Stimulated activated CD4-positive, alpha-beta T cell treated with anti-CD3 and anti-CD28 coated beads, Interleukin-4, amount 100 ng/mL, for 48 hours (primary cell): Measurements from ENCODE around the gene SHISA4.
A peak's percentile ranks its signal among the peaks of the same experiment; 100 is the strongest.

Experiments
- DNase-seq, 2 donors: peaks; one replicate each; pipeline ENCODE4 v3.0.0-alpha.2; 2020; ENCODE audit warnings: low read depth in 2 of 2

The SHISA4 gene

GRCh38 chr1:201881617-201882016 is 7.1 kb upstream of the SHISA4 start:
- DNase-seq, result no peak

DNA sequence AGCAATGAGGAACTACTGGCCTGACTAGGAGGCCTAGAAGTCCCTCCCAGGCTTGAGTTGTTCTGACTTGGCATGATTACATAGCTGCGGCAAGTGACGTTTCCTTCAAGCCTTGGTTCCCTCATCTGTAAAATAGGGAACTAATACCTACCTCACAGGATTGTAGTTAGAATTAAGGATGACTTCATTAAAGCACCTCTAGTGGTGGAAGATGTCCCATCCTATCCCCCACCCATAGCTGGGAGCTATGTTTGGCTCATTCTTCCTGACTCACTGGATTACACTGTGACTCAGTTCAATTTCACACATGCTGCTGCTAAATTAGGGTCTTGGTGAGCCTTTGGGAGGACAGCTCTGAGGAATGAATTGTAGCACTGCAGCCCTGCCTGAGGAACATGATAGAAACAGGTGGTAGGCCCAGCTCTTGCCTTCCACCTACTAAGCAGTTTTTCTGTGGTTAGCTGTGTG is 6.0 kb upstream of the SHISA4 start:
- no peak for DNase-seq

- no peak for DNase-seq
These were observed 5.4 kb upstream of the SHISA4 start for GRCh38 chr1:201883266-201883665.

GRCh38 chr1:201883786-201884185 is 4.9 kb upstream of the SHISA4 start:
- no peak for DNase-seq

DNA sequence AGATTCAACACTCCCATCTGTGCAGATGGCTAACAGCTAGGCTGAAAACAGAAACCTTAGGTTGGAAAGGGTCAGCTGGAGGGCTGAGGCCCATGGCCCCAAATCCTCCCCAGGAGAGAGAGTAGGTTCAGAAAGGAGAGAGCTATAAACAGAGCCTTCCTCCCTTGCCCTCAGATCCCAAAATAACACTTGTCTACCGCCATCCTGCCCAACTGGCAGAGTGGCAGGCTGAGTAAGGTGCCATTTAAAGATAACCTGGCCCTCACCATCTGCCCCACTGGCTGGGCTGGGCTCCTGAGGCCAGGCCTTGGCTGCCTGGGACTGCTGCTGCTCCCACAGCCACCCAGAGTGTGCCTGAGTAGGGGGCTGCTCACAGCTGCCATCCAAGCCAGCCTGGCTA is 4.3 kb upstream of the SHISA4 start:
- no peak for DNase-seq

GRCh38 chr1:201885531-201886075 is 3.1 kb upstream of the SHISA4 start:
- DNase-seq, result no peak

DNA sequence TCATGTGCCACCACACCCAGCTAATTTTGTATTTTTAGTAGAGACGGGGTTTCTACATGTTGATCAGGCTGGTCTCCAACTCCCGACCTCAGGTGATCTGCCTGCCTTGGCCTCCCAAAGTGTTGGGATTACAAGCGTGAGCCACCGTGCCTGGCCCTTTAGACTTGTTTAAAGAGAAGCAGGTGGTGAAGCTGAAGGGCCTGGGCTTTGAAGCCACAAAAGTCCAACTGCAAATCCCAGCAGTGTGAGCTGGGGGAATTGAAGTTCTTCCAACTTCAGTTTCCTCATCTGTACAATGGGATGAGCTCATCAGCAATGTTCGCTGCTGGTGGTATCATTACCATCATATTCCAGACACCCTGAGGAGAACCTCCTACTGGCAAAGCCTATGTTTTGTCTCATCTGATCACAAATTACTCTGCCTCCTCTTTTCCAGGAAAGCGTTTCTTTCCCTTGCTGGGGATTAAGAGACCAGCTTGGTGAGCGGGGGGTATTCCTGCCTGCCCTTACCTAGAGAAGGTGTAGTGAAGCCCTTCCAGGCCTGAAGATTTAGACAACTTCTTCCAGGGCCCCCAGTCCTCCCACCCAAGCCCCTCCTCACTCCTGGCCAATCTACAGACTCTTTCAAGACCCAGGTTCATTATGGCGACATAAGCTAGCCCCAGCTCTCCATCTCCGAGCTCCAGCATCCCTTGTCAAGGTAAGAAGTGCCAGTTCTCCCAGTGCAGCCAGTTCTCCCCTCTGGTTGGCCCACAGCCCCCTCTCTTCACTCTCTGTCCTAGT is 2.4 kb upstream of the SHISA4 start:
- no peak for DNase-seq

- no peak for DNase-seq
These were observed 1.4 kb upstream of the SHISA4 start for GRCh38 chr1:201887116-201887866.

- no peak for DNase-seq
These were observed 631 bp downstream of the SHISA4 start for GRCh38 chr1:201889090-201889968.

DNA sequence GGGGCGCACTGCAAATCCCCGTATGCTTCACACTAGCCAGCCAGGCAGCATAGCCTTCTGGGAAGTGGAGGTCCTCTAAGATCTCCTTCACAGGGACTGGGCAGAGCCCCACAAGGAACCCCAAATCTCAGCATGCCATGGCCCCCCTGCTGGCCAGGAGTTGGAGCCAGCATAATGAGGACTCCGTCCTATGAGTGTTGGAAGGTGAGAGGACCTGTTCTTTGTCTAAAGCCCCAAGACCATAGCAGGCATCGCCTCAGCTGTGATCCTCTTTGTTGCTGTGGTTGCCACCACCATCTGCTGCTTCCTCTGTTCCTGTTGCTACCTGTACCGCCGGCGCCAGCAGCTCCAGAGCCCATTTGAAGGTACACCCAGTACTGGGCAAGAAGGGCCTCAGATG is 1.5 kb downstream of the SHISA4 start:
- no peak for DNase-seq

- DNase-seq, result no peak
These were observed 2.2 kb downstream of the SHISA4 start for GRCh38 chr1:201890806-201891450.

DNA sequence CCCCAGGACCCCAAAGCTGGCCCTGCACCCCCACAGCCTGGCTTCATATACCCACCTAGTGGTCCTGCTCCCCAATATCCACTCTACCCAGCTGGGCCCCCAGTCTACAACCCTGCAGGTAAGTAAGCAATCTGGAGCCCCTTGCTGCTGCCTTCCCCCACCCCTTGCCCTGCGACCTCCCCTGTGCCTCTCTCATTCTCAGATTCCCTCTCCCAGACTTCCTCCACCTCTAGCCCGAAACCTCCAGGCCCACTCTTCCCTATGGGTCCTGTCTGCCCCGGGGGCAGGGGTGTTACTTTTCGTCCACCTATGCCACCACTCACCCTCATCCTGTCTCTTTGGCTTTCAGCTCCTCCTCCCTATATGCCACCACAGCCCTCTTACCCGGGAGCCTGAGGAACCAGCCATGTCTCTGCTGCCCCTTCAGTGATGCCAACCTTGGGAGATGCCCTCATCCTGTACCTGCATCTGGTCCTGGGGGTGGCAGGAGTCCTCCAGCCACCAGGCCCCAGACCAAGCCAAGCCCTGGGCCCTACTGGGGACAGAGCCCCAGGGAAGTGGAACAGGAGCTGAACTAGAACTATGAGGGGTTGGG is 2.9 kb downstream of the SHISA4 start:
- DNase-seq, result no peak

DNA sequence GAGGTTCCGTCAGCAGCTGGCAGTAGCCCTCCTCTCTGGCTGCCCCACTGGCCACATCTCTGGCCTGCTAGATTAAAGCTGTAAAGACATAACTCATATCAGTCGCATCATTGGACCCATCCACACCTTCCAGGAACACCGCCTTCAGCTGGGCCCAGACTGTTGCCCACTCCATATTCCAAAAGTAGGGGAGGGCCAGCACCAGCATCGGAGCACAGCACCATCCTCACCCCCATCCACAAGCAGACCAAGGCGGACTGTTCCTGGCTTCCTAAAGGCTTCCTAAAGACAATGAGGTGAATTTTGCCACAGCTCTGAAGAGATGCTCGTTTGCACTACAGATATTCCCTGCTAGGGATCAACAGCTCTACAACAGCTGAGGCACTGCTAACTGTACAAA is 3.5 kb downstream of the SHISA4 start:
- DNase-seq, result no peak

DNA sequence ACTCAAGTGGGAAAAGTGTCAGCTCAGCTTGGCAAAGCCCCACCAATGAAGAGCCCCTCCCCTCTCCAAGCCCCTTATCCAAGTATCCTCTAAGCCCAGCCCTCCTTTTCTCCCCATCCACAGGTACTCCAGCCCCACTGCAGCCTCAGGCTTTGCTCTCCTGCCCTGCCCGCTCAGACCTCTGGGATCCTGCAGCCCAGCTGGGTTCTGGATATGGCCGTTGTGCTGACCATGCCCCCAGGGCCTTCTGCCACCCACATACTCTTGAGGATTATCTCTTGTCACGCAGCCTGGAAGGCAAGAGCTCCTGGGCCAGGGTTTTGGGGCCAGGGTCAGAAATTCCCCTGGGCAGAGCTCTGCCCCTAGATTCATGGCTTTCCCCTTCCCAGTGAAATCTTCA is 4.7 kb downstream of the SHISA4 start:
- DNase-seq, result no peak

- no peak for DNase-seq
These were observed 5.8 kb downstream of the SHISA4 start for GRCh38 chr1:201894343-201895119.

- DNase-seq, result no peak
These were observed 6.5 kb downstream of the SHISA4 start for GRCh38 chr1:201895120-201895665.

GRCh38 chr1:201895913-201896807 is 7.5 kb downstream of the SHISA4 start:
- peak; percentile 78 to 82 for DNase-seq

DNA sequence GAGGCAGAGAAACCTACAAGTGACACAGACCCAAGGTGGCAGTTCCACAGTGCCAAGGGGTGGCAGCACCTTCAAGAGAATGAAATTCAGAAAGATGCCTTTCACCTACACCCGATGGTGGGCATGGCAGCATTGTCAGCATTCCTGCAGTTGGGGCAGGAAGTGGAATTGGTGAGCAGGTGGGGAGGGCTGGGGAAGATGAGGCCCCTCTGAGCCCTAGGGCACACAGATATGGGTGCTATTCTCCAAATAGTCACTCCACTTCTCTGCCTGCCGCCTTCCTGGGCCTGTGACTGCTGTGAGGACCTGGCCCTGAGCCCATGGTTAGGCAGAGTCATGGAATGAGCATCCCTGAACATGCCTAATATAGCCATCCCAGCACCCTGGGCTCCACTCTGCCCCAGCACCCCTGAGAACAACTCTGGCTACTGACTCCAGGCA is 8.3 kb downstream of the SHISA4 start:
- no peak for DNase-seq
